CD4-positive, CD25-positive, alpha-beta regulatory T cell (primary cell): ENCODE results near the gene DOCK8. TPM values are rescaled to one million over a fixed set of nuclear protein-coding genes. Genes with fewer than 3 reads are reported as not detected.
A peak's percentile ranks its signal among the peaks of the same experiment; 100 is the strongest.

Source experiments
- ATAC-seq, 2 donors: fragments of 150-1000 bp; cut with Tn5 transposase; one replicate each; pipeline ENCODE4 v1.10.0; 2021; ENCODE audit warnings: low read depth in 2 of 2, moderate number of reproducible peaks in 2 of 2, moderate library complexity in 1 of 2
- DNase-seq, 3 donors: peaks; one replicate each; pipeline versions ENCODE4 v3.0.0 to v3.0.0-alpha.2; 2012 to 2022; ENCODE audit warnings: mixed read lengths in 1 of 3
- H3K27ac ChIP-seq: one replicate; pipeline ENCODE4 v1.7.0; 2013; ENCODE audit warnings: mild to moderate bottlenecking, low read length; ENCODE audit not compliant: insufficient read depth, poor library complexity, severe bottlenecking
- H3K27me3 ChIP-seq: one replicate; pipeline ENCODE4 v1.7.0; 2013; ENCODE audit warnings: low read length; ENCODE audit not compliant: control insufficient read depth, insufficient read depth
- H3K36me3 ChIP-seq: one replicate; pipeline ENCODE4 v1.7.0; 2013; ENCODE audit warnings: mild to moderate bottlenecking, low read length, moderate library complexity; ENCODE audit not compliant: control insufficient read depth, insufficient read depth
- H3K4me1 ChIP-seq: 2 replicates; pipeline ENCODE4 v1.7.0; 2013; ENCODE audit warnings: mild to moderate bottlenecking, low read length; ENCODE audit not compliant: insufficient read depth, control insufficient read depth, poor library complexity, severe bottlenecking
- H3K4me3 ChIP-seq: one replicate; pipeline ENCODE4 v1.7.0; 2013; ENCODE audit warnings: low read depth, mild to moderate bottlenecking, low read length, moderate library complexity
- H3K9me3 ChIP-seq, 2 experiments: 1 replicate in 1 of 2; 2 replicates in 1 of 2; pipeline ENCODE4 v1.7.0; 2013; ENCODE audit warnings: low read length in 2 of 2, mild to moderate bottlenecking in 1 of 2, moderate library complexity in 1 of 2; ENCODE audit not compliant: control insufficient read depth in 2 of 2
- H3K27ac Mint-ChIP-seq, 3 donors: one replicate each; pipeline ENCODE4 v1.8.0; 2020 to 2022; ENCODE audit warnings: mild to moderate bottlenecking in 3 of 3, mixed read lengths in 3 of 3, moderate library complexity in 2 of 3
- H3K27me3 Mint-ChIP-seq: one replicate; pipeline ENCODE4 v1.8.0; 2022; ENCODE audit warnings: mild to moderate bottlenecking, mixed read lengths
- H3K36me3 Mint-ChIP-seq: one replicate; pipeline ENCODE4 v1.8.0; 2020; ENCODE audit warnings: mixed read lengths
- H3K4me1 Mint-ChIP-seq, 4 donors: one replicate each; pipeline ENCODE4 v1.8.0; 2020 to 2022; ENCODE audit warnings: mixed read lengths in 4 of 4, mild to moderate bottlenecking in 1 of 4
- H3K4me3 Mint-ChIP-seq, 4 donors: one replicate each; pipeline ENCODE4 v1.8.0; 2020 to 2022; ENCODE audit warnings: mild to moderate bottlenecking in 4 of 4, mixed read lengths in 4 of 4, moderate library complexity in 3 of 4
- H3K9me3 Mint-ChIP-seq, 7 donors: one replicate each; pipeline ENCODE4 v1.8.0; 2020 to 2022; ENCODE audit warnings: mixed read lengths in 7 of 7, mild to moderate bottlenecking in 3 of 7, moderate library complexity in 2 of 7
- polyA plus RNA-seq, 4 donors: library from polyadenylated mRNA; unstranded; fragments of 300-500 nt; fragmentation: Illumina TruSeq; gene quantifications; one replicate each; pipeline ENCODE4 v1.2.3, GENCODE V29; 2021
- total RNA-seq: library from RNA; stranded (reverse); gene quantifications from one replicate; pipeline ENCODE4 v1.2.3, GENCODE V29; 2022

DOCK8 gene
- total and polyA plus RNA-seq, 5 donors from 2014 or later, result 51.8 to 219 (median 54.4) TPM

DNA sequence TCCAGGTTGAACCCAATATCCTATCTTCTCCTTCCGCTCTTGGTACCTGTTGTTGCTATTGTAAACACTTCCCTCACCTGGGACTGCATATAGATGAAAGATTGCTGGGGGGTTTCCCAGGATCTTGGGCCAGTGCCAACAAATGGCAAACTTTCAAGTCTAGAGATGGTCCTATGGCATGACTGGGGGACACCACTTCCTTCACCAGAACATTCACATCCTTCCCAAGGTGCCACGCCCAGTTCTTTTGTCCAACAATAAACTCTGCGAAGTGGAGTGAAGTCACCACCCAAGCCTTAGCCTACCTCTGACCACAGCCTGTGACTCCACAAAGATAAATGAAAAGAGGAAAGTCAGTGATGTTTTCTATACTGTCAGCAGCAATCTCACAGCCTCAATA, 34.4 kb downstream of the DOCK8 start:
- Mint-ChIP-seq H3K36me3 (no peaks in the 10 kb centered on the region), H3K9me3 (peaks cover 0 to 2% (median 0%) of the 10 kb centered on the region in 7 donors), H3K27ac (peak overlapping the region in 1 of 3 donors; percentile 27), H3K4me3 (no peak overlapping the region), H3K27me3 (no peaks in the 10 kb centered on the region), H3K4me1 (peaks cover 0 to 17% (median 11%) of the 10 kb centered on the region in 4 donors)
- Histone ChIP-seq H3K9me3 (no peaks in the 10 kb centered on the region), H3K27ac (no peak overlapping the region), H3K4me3 (no peak overlapping the region), H3K4me1 (peaks cover 5% of the 10 kb centered on the region), H3K36me3 (no peaks in the 10 kb centered on the region), H3K27me3 (no peaks in the 10 kb centered on the region)
- no peak for DNase-seq
- ATAC-seq, result no peak

DNA sequence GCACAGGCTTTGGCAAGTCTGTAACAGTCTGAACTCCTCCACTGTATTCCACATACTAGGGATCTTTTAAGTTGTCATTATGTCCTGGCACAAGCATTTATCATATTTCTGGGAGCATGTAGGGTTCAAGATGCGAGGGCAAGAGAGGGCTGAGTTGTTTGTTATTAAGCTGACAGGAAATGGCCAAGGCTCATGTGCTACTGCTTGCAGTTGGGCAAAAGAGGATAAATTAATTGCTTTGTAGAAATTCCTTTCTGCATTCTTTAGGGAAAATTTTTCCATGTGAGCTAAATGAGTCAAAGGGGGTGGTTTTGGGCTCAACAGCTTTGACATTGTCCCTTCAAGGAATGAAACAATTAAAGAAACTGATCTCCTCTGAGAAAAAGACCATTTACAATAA, 35.4 kb downstream of the DOCK8 start:
- Mint-ChIP-seq H3K4me3 (no peak overlapping the region), H3K27me3 (peaks cover 3% of the 10 kb centered on the region), H3K36me3 (no peaks in the 10 kb centered on the region), H3K4me1 (peaks cover 0 to 17% (median 11%) of the 10 kb centered on the region in 4 donors), H3K27ac (no peak overlapping the region), H3K9me3 (peaks cover 0 to 2% (median 0%) of the 10 kb centered on the region in 7 donors)
- Histone ChIP-seq H3K9me3 (no peaks in the 10 kb centered on the region), H3K27me3 (no peaks in the 10 kb centered on the region), H3K27ac (no peak overlapping the region), H3K4me1 (peaks cover 5% of the 10 kb centered on the region), H3K4me3 (no peak overlapping the region), H3K36me3 (no peaks in the 10 kb centered on the region)
- ATAC-seq, result no peak
- DNase-seq, result no peak

DNA sequence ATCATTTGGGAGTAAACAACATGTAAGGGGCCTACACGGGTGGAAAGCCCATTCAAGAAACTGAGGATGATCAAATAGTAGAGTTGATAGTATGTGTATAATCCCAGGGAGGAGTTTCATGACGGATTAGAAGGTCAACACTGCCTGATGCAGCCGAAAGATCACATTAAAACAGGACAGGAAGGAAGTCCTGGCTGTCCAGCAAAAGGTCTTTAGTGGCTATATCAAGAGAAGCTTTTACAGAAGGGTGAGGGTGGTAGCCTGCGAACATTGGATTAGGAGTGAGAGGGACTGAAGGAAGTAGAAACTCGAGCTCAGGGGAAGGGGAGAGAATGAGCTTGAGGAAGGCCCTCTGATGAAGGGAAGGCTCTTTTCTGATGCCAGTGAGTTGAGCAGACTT, 36.0 kb downstream of the DOCK8 start:
- Mint-ChIP-seq H3K27me3 (peaks cover 4% of the 10 kb centered on the region), H3K27ac (no peak overlapping the region), H3K4me3 (no peak overlapping the region), H3K4me1 (peaks cover 0 to 17% (median 11%) of the 10 kb centered on the region in 4 donors), H3K9me3 (peaks cover 0 to 2% (median 0%) of the 10 kb centered on the region in 7 donors), H3K36me3 (no peaks in the 10 kb centered on the region)
- DNase-seq (no peak), ATAC-seq (no peak)
- Histone ChIP-seq H3K36me3 (no peaks in the 10 kb centered on the region), H3K27me3 (no peaks in the 10 kb centered on the region), H3K9me3 (no peaks in the 10 kb centered on the region), H3K4me3 (no peak overlapping the region), H3K27ac (no peak overlapping the region), H3K4me1 (peaks cover 5% of the 10 kb centered on the region)

DNA sequence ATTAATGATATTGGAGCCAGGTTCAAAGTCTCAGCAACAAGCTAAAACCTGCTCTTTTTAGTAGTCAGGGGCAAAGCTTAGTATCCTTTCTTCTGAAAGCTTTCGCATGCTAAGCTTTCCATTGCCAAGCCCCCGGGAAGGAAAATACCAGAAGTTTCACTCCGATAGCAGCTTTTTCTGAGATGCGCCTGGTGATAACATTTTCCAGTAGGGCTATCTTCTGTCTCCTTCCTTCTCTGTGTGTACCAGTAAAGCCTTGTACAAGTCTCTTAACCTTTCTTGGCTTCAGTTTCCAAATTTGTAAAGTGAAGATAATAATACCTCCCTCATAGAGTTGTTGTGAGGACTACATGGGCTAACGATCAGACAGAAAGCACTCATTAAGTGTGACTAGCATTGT, 36.7 kb downstream of the DOCK8 start:
- Histone ChIP-seq H3K27me3 (no peaks in the 10 kb centered on the region), H3K4me1 (peaks cover 5% of the 10 kb centered on the region), H3K9me3 (no peaks in the 10 kb centered on the region), H3K36me3 (no peaks in the 10 kb centered on the region), H3K27ac (no peak overlapping the region), H3K4me3 (no peak overlapping the region)
- H3K27ac Mint-ChIP-seq, result no peak overlapping the region
- H3K4me3 Mint-ChIP-seq, result no peak overlapping the region
- ATAC-seq (no peak), DNase-seq (no peak)
- H3K9me3 Mint-ChIP-seq, result peaks cover 0 to 2% (median 0%) of the 10 kb centered on the region in 7 donors
- H3K36me3 Mint-ChIP-seq, result no peaks in the 10 kb centered on the region
- H3K4me1 Mint-ChIP-seq, result peaks cover 0 to 17% (median 11%) of the 10 kb centered on the region in 4 donors
- H3K27me3 Mint-ChIP-seq, result peaks cover 4% of the 10 kb centered on the region

DNA sequence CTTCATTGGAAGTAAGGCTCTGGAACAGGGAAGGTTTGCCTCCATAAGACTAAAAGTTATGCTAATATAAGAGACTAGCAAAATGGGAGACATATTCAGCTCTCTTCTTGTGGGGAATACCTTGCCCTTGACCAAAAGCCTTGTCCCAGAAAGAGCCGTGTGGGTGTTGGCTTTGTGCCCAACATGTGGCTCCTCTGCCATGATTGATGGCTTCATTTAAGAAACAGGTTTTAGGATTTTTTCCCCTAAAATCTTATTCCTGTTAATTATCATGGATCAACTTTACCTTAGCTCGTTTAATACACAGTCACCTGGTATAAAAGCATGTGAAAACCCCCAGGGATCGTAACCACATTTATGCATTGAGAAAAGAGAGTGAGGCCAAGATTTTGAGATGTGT, 38.9 kb downstream of the DOCK8 start:
- ATAC-seq, result no peak
- Mint-ChIP-seq H3K27ac (no peak overlapping the region), H3K27me3 (peaks cover 10% of the 10 kb centered on the region), H3K4me1 (peaks cover 0 to 17% (median 11%) of the 10 kb centered on the region in 4 donors), H3K36me3 (no peaks in the 10 kb centered on the region), H3K4me3 (no peak overlapping the region), H3K9me3 (peaks cover 0 to 2% (median 0%) of the 10 kb centered on the region in 7 donors)
- Histone ChIP-seq H3K27ac (no peak overlapping the region), H3K4me3 (no peak overlapping the region), H3K4me1 (peaks cover 5% of the 10 kb centered on the region), H3K36me3 (no peaks in the 10 kb centered on the region), H3K27me3 (no peaks in the 10 kb centered on the region), H3K9me3 (no peaks in the 10 kb centered on the region)
- DNase-seq, result no peak

DNA sequence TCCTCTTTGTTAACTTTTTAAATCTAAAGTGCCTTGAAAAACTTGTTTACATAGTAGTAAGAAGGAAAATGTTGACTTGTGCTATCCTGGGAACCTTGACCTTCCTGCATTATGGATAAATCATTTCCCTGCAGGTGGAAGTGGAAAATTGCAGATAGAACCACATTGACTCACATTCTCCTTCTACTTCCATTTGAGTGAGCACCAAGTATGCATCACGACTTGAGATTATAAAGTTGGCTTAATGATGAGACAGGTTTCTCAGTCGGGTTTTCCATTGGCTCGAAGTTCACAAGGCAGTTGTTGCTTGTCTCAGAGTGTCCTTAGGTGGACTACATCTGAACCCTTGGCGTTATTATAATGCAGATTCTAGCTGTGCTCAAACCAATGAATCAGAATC, 39.9 kb downstream of the DOCK8 start:
- H3K27ac Mint-ChIP-seq, result no peak overlapping the region
- no peaks in the 10 kb centered on the region for H3K9me3 ChIP-seq

DNA sequence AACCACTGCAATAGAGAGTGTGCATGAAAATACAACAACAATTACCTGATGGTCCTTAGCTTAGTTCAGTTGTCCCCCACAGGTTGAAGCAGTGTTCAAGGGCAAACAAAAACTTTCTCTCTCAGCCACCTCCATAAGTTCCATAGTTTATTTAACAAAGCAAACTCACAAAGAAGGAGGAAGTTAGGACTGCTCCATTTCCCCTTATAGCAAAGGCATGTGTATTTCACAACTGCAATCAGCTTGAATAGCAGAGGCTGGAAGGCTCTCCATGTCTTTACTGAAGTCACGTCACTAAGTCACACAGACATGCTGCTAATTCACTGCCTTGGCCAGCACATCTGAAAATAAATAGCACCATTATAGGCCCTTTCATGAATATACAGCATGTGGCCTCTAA, 43.3 kb downstream of the DOCK8 start:
- DNase-seq (no peak), ATAC-seq (no peak)
- no peak overlapping the region for H3K4me3 ChIP-seq
- no peaks in the 10 kb centered on the region for H3K4me1 ChIP-seq
- H3K27me3 ChIP-seq, result peaks cover 2% of the 10 kb centered on the region
- H3K36me3 ChIP-seq, result no peaks in the 10 kb centered on the region
- Mint-ChIP-seq H3K27ac (no peak overlapping the region), H3K36me3 (no peaks in the 10 kb centered on the region), H3K9me3 (peaks cover 0 to 1% (median 0%) of the 10 kb centered on the region in 7 donors), H3K4me3 (no peak overlapping the region), H3K4me1 (peaks cover 0 to 2% (median 0%) of the 10 kb centered on the region in 4 donors), H3K27me3 (peaks cover 10% of the 10 kb centered on the region)
- no peak overlapping the region for H3K27ac ChIP-seq
- no peaks in the 10 kb centered on the region for H3K9me3 ChIP-seq

More for the DNA sequence above, 39.9 kb downstream of the DOCK8 start:
- Histone ChIP-seq H3K36me3 (no peaks in the 10 kb centered on the region), H3K4me3 (no peak overlapping the region), H3K27me3 (no peaks in the 10 kb centered on the region), H3K27ac (no peak overlapping the region), H3K4me1 (no peaks in the 10 kb centered on the region)
- Mint-ChIP-seq H3K36me3 (no peaks in the 10 kb centered on the region), H3K9me3 (peaks cover 0 to 1% (median 0%) of the 10 kb centered on the region in 7 donors), H3K4me3 (no peak overlapping the region), H3K4me1 (peaks cover 0 to 11% (median 5%) of the 10 kb centered on the region in 4 donors), H3K27me3 (peaks cover 10% of the 10 kb centered on the region)
- ATAC-seq (no peak), DNase-seq (no peak)
